A673 (cell line): ENCODE results near the gene LCN9. TPM values are rescaled to one million over a fixed set of nuclear protein-coding genes. Genes with fewer than 3 reads are reported as not detected.

Source experiments
- BruUV-seq: library from RNA; stranded (reverse); fragments of 400-500 nt; replicated peaks from 2 replicates; lab custom pipeline; 2021; lab: Mats Ljungman, UMichigan
- CTCF ChIA-PET: fragments of 300-600 bp; sonication (Branson Sonifier 250); formaldehyde crosslinking; loops from one replicate; lab custom pipeline; 2022; ENCODE audit warnings: antibody characterized with exemption; lab: Charles Lee
- POLR2A ChIA-PET: fragments of 300-600 bp; sonication (Branson Sonifier 250); formaldehyde crosslinking; loops from one replicate; lab custom pipeline; 2022; ENCODE audit warnings: antibody characterized with exemption; ENCODE audit not compliant: low non-redundant PET; lab: Charles Lee
- DNase-seq: peaks from one replicate; pipeline ENCODE4 v3.0.0-alpha.2; 2015; ENCODE audit warnings: low spot score
- H3K27ac ChIP-seq: fragments of 200-600 bp; sonication (generic); 2 replicates; pipeline ENCODE4 v1.5.1; 2016; ENCODE audit warnings: mixed run types, low read depth, mild to moderate bottlenecking, mixed read lengths, antibody characterized with exemption, low read length; ENCODE audit not compliant: poor library complexity, severe bottlenecking
- H3K27me3 ChIP-seq: fragments of 200-600 bp; sonication (generic); replicated peaks from 2 replicates; pipeline ENCODE4 v1.6.1; 2017; ENCODE audit warnings: mixed run types, low read depth, mild to moderate bottlenecking, mixed read lengths, antibody characterized with exemption, low read length; ENCODE audit not compliant: insufficient read depth, poor library complexity
- H3K36me3 ChIP-seq: fragments of 200-600 bp; sonication (generic); 2 replicates; pipeline ENCODE4 v1.6.1; 2016; ENCODE audit warnings: mixed run types, mild to moderate bottlenecking, mixed read lengths, antibody characterized with exemption, low read length; ENCODE audit not compliant: insufficient read depth, poor library complexity, severe bottlenecking
- H3K4me1 ChIP-seq: fragments of 200-600 bp; sonication (generic); 2 replicates; pipeline ENCODE4 v1.6.1; 2017; ENCODE audit warnings: mixed run types, mild to moderate bottlenecking, mixed read lengths, antibody characterized with exemption, low read length; ENCODE audit not compliant: insufficient read depth, poor library complexity, severe bottlenecking
- H3K4me3 ChIP-seq: fragments of 200-600 bp; sonication (generic); 2 replicates; pipeline ENCODE4 v1.5.1; 2016; ENCODE audit warnings: low read depth, mixed run types, mild to moderate bottlenecking, mixed read lengths, low read length; ENCODE audit not compliant: poor library complexity, severe bottlenecking
- H3K9me3 ChIP-seq: fragments of 200-600 bp; sonication (generic); 2 replicates; pipeline ENCODE4 v1.6.1; 2016; ENCODE audit warnings: mixed run types, low read depth, mild to moderate bottlenecking, mixed read lengths, antibody characterized with exemption, low read length; ENCODE audit not compliant: poor library complexity, severe bottlenecking
- EZH2 ChIP-seq: fragments of 200-600 bp; sonication (generic); IDR thresholded peaks from 2 replicates; pipeline ENCODE4 v1.6.1; 2017; ENCODE audit warnings: borderline replicate concordance, low read depth, mild to moderate bottlenecking, mixed read lengths, antibody characterized with exemption, low read length; ENCODE audit not compliant: poor library complexity, severe bottlenecking
- intact Hi-C: fragments of 100-400 bp; cut with micrococcal nuclease; formaldehyde crosslinking; loops from one replicate; pipeline ENCODE4 v1.10.0; 2022; ENCODE audit not compliant: unreplicated experiment
- total RNA-seq: library from RNA; stranded (reverse); gene quantifications from 2 replicates; pipeline ENCODE4 v1.2.3, GENCODE V29; 2021
- TF ChIP-seq, protein P1 (sequence below): fragments of 300-800, 200-600 bp; sonication (generic); conservative IDR thresholded peaks from 2 replicates; pipeline ENCODE4 v1.5.1; 2017; ENCODE audit warnings: low read depth, mild to moderate bottlenecking, antibody characterized with exemption, low read length, moderate library complexity, mixed read lengths

Gene LCN9
- total RNA-seq, 1 experiment from 2014 or later: not detected

DNA sequence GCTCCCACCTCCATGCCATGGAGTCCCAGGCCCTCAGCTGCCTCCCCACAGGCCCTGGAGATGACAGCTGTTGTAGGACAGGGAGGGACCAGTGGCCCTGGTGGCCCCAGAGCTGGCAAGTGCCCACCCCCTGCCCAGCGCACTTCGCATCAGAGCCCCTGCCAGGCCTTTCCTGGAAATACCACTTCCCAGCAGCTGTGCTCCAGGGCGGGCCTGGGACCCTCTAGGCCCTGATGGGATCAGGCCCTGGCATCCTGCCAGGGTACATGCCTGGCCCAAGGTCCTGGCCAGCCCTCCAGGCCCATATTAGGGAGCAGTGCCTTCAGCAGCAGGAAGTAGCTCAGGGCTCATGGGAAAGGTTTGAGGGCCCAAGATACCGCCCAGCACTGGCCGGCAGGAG lies 41.4 kb downstream of the LCN9 start:
- no peak overlapping the region for H3K27ac ChIP-seq
- POLR2A ChIA-PET: no interaction called here
- peaks cover 5% of the 10 kb centered on the region for H3K4me1 ChIP-seq
- no peak for DNase-seq
- no peak for TF ChIP-seq EZH2
- TF ChIP-seq, protein P1, sequence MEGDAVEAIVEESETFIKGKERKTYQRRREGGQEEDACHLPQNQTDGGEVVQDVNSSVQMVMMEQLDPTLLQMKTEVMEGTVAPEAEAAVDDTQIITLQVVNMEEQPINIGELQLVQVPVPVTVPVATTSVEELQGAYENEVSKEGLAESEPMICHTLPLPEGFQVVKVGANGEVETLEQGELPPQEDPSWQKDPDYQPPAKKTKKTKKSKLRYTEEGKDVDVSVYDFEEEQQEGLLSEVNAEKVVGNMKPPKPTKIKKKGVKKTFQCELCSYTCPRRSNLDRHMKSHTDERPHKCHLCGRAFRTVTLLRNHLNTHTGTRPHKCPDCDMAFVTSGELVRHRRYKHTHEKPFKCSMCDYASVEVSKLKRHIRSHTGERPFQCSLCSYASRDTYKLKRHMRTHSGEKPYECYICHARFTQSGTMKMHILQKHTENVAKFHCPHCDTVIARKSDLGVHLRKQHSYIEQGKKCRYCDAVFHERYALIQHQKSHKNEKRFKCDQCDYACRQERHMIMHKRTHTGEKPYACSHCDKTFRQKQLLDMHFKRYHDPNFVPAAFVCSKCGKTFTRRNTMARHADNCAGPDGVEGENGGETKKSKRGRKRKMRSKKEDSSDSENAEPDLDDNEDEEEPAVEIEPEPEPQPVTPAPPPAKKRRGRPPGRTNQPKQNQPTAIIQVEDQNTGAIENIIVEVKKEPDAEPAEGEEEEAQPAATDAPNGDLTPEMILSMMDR: no peak
- BruUV-seq: no TSS peak
- H3K4me3 ChIP-seq: no peak overlapping the region
- no peaks in the 10 kb centered on the region for H3K36me3 ChIP-seq
- H3K27me3 ChIP-seq: no peaks in the 10 kb centered on the region
- intact Hi-C loops: no loop called here
- CTCF ChIA-PET: no interaction called here
- no peaks in the 10 kb centered on the region for H3K9me3 ChIP-seq

DNA sequence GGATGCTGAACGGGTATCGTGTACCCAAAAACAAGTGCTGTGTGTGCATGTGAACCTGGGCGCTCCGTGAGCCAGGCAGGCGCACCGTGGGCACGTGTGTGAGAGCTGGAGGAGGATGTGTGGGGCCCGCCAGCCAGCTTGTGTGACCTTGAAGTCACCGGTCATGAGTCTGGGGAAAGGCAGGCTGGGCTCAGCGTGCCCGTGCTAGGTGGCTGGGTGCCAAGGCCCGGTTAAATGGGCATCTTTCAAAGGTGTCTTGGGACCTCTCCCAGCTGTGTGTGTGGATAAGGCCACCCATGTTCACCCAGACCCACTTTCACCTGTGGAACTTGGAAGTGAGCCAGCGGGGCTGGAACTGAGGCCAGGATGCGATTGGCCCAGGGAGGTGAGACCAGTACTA lies 42.3 kb downstream of the LCN9 start:
- ChIA-PET POLR2A (no interaction called here), CTCF (no interaction called here)
- Histone ChIP-seq H3K4me3 (no peak overlapping the region), H3K27ac (no peak overlapping the region), H3K36me3 (no peaks in the 10 kb centered on the region), H3K9me3 (no peaks in the 10 kb centered on the region), H3K27me3 (no peaks in the 10 kb centered on the region), H3K4me1 (peaks cover 5% of the 10 kb centered on the region)
- no peak for DNase-seq
- BruUV-seq: no TSS peak
- intact Hi-C loops: no loop called here
- TF ChIP-seq, protein P1: no peak
- no peak for TF ChIP-seq EZH2

DNA sequence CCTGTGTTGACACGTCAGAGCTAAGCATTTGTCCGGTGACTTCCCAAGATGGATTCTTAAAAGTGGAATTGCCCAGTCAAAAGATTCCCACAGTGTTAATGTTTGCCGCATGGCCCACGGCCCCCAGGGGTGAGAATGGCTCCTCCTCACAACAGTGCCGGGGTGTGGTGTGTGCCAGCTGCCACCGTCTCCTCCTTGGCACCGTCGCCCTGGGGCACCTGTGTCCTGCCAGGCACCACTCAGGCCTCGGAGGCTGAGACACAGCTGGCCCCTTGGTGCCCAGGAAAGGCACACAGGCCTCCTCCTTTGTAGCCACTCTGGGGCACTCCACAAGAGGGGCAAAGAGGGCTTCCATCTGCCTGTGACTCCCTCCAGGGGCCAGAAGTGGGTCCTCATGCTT lies 43.2 kb downstream of the LCN9 start:
- intact Hi-C loops: no loop called here
- H3K4me3 ChIP-seq: no peak overlapping the region
- DNase-seq: no peak
- H3K27ac ChIP-seq: no peak overlapping the region
- no peaks in the 10 kb centered on the region for H3K27me3 ChIP-seq
- CTCF ChIA-PET: no interaction called here
- POLR2A ChIA-PET: no interaction called here
- no TSS peak for BruUV-seq
- H3K9me3 ChIP-seq: no peaks in the 10 kb centered on the region
- H3K36me3 ChIP-seq: no peaks in the 10 kb centered on the region
- TF ChIP-seq, protein P1: no peak
- no peak for TF ChIP-seq EZH2
- H3K4me1 ChIP-seq: peaks cover 5% of the 10 kb centered on the region
